ENCODE measurements around the gene SECTM1. TPM values are rescaled to one million over a fixed set of nuclear protein-coding genes. Genes with fewer than 3 reads are reported as not detected.
"Not testable (repeated sequence)": the region's sequence is repeated elsewhere in the genome, so short reads cannot be mapped to it uniquely, and the experiment has no call there.

Gene SECTM1
- total RNA-seq, result 12.6 TPM

DNA sequence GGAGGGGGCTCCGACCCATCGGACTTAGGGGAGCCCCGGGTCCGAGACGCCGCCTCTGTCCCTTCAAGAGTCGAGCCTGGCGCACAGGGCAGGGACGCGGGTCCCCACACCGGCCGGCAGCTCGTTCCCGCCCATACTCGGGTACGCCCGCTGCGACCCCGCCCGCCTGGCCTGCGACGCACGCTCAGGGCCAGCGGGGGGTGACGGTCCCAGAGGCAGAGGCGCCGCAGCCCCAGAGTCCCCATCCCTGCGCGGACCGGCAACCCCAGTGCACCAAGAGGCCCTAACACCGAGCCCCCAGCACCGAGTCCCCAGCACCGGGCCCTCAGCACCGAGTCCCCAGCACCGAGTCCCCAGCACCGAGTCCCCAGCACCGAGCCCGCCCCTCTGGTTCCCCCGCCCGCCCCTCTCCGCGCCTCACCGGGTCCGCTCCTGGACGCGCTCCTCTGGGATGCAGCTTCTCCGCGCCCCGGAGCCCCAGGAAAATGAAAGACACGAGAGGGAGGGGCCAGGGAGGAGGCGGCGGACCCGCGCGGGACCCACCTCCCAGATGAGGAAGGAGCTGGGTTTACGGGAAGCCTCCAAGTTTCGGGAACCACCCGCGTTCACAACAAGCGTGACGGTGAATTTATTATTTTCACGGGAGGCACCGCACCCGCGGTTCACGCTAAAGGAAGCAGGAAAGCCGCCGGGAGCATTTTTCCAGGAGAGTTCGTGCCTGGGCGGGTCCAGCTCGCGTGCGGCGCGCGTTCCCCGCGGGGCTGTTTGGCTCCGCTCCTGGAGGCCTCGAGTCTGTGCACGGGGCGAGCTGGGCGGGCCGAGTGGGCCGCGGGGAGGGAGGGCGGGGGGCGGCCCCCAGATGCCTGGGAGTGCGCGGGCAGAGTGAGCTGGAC lies at the start of gene SECTM1:
SECTM1 (minus strand) TSS at position 488 of the 893 bp plus-strand sequence. CDS start 6,526 bp downstream, outside the sequence.
- DNase-seq, result peak; percentile 70

- no peak for DNase-seq
These were observed 49.3 kb upstream of the SECTM1 start for GRCh38 chr17:82382933-82383255.

DNA sequence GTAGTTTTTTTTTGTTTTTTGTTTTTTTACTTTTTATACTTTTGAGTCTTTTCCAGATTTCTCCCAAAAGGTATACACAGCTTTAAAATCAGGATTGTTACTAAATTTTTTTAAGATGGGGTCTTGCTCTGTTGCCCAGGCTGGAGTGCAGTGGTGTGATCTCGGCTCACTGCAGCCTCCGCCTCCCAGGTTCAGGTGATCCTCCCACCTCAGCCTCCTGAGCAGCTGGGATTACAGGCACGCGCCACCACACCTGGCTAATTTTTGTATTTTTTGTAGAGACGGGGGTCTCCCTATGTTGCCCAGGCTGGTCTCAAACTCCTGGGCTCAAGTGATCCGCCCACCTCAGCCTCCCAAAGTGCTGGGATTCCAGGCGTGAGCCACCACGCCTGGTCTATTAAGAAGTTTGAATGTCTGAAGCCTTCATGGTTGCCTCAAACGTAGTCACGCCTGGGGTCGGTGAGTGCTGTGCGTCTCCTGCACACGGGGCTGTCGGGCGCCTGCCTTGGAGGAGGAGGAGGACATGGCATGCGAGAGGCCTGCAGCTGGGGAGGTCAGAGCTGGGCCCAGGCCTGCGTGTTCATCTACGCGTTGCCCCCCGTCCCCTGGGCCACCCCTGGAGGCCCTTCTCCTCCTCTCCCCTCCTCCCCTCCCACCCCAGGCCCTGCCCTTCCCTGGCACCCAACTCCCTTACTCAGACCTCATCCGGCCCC lies 48.8 kb upstream of the SECTM1 start:
- DNase-seq, result not testable (repeated sequence)

- not testable (repeated sequence) for DNase-seq
These were observed 48.1 kb upstream of the SECTM1 start for GRCh38 chr17:82381703-82382009.

DNA sequence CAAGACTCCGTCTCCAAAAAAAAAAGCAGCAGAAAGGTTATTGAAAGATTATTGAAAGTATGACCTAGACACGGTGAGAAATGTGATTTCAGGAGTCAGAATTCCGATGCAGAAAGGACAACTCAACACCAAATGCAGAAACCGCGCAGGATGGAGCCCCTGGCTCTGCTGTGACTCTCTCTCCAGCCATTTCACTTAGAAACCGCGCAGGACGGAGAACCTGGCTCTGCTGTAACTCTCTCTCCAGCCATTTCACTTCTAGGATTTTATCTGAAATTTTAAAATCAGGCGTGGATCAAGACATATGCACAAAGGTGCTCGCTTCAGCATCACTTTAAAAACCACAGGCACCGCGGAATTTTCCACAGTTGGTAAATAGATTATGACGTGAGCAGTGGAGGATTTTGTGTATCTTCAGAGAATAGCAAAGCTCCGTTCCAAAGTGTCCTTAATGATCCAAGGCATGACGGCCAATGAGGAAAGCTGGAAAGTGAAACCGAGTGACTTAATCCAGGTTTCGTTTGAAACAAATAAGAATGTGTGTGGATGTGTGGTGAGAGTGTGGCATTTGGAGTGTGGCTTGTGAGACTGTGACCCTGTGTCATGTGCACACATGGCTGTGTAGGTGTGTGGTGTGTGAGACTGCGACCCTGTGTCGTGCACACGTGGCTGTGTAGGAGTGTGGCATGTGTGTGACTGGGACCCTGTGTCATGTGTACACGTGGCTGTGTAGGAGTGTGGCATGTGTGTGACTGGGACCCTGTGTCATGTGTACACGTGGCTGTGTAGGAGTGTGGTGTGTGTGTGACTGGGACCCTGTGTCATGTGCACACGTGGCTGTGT lies 47.5 kb upstream of the SECTM1 start:
- peak; percentile 79 for DNase-seq

DNA sequence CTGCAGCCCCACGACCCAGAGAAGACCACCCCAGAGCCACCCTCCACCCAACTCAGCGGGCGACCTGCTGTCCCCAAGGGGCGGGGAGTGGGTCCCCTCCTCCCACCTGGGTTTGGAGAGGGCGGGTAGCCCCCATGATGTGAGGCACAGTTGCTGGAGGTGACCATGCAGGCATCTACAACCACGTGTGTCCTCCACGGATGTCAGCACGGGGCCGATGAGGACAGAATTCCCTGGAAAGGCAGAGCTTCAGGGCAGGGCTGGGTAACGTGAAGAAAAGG lies 45.1 kb upstream of the SECTM1 start:
- DNase-seq, result no peak

GRCh38 chr17:82377924-82378740 lies 44.6 kb upstream of the SECTM1 start:
- DNase-seq, result no peak

GRCh38 chr17:82377294-82377693 lies 43.7 kb upstream of the SECTM1 start:
- DNase-seq, result not testable (repeated sequence)

DNA sequence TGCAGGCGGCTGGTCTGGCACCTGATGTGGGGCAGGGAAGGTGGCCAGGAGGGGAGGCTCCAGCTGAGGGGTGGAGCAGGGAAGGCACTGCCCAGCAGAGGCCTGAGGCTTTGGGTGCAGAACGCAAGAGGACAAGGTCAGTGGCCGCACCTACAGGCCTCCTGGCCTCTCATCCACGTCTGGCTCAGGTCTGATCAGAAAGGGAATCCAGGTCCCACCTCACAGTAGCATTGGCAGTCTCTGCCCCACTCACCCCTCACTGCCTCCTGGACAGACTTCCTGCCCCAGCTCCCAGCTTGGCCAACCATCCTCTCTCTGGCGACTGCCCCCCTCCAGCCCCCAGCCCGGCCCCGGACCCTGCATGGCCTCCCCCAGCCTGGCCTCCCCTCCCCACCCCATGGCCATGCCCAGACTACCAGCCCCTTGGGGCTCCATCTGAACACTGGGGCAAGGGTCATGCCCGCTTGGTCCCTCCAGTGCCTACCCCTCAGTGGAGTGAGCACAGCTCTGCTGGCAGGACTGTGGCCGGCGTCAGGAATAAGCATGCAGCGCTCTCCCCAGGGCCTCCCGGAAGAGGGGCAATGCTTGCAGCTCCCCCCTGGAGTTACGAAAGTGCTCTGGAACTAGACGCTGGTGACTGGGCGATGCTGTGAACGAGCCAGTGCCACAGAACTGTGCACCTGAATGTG lies 42.6 kb upstream of the SECTM1 start:
- no peak for DNase-seq

- DNase-seq, result no peak
These were observed 41.9 kb upstream of the SECTM1 start for GRCh38 chr17:82375359-82376041.

DNA sequence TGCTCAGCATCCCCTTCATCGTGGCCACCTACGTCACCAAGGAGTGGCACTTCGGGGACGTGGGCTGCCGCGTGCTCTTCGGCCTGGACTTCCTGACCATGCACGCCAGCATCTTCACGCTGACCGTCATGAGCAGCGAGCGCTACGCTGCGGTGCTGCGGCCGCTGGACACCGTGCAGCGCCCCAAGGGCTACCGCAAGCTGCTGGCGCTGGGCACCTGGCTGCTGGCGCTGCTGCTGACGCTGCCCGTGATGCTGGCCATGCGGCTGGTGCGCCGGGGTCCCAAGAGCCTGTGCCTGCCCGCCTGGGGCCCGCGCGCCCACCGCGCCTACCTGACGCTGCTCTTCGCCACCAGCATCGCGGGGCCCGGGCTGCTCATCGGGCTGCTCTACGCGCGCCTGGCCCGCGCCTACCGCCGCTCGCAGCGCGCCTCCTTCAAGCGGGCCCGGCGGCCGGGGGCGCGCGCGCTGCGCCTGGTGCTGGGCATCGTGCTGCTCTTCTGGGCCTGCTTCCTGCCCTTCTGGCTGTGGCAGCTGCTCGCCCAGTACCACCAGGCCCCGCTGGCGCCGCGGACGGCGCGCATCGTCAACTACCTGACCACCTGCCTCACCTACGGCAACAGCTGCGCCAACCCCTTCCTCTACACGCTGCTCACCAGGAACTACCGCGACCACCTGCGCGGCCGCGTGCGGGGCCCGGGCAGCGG lies 41.2 kb upstream of the SECTM1 start:
- no peak for DNase-seq

GRCh38 chr17:82373731-82374625 lies 40.4 kb upstream of the SECTM1 start:
- DNase-seq, result no peak

GRCh38 chr17:82373072-82373452 lies 39.5 kb upstream of the SECTM1 start:
- DNase-seq, result not testable (repeated sequence)

DNA sequence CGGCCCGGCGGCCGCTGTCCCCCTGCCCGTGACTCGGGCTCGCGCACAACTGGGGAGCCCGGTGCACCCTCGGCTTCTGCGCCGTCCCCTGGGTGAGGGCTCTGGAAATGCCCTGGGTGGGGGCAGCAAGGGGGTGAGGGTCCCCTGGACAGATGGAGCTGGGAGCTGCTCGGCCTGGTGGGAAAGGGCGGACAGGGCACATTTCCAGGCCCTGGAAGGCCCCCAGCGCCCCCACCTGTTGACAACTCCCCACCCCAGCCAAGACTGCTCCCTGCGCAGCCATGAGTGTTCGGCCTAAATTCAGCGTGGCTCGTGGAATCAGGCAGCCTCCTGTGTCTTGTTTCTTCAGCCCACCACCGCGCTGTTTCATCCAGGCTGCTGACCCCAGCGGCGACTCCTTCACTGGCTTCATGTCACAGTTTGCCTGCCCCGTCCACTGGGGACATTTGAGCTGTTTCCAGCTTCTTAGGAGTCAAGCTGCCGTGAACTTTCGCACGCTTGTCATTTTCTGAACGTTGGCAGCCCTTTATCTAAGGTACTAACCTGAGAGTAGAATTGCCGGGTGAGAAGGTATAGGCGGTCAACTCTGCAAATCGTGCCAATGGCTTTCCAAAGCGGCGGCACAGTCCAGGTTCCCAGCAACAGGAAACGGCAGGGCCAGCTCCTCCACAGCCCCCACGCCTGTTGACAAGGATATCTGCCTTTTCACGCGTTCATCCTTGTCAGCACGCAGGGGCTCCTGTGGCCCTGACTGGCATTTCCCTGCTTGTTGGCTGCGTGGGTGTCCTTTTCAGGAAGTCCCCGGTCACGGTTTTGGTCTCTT lies 38.9 kb upstream of the SECTM1 start:
- no peak for DNase-seq

- DNase-seq, result peak; percentile 73
These were observed 38.0 kb upstream of the SECTM1 start, which contains the start of gene UTS2R for GRCh38 chr17:82371333-82372248. UTS2R (plus strand) TSS chr17:82371765; CDS start chr17:82374325, 2,560 bp downstream.

- DNase-seq, result peak; percentile 46
These were observed 37.1 kb upstream of the SECTM1 start for GRCh38 chr17:82370471-82371332.
